RWPE2 (cell line): ENCODE results near the gene HGD.
"Not testable (repeated sequence)": the region's sequence is repeated elsewhere in the genome, so short reads cannot be mapped to it uniquely, and the experiment has no call there.

Experiments used
- ATAC-seq: fragments of 200-7000 bp; cut with Tn5 transposase; 3 replicates; pipeline ENCODE4 v1.9.1; 2021; ENCODE audit warnings: low read depth
- DNase-seq: peaks from one replicate; pipeline ENCODE4 v3.0.0-alpha.2; 2020; ENCODE audit warnings: low spot score
- H3K27ac ChIP-seq: fragments of 450-650 bp; 2 replicates; pipeline ENCODE4 v1.5.1; 2017; ENCODE audit warnings: mild to moderate bottlenecking; ENCODE audit not compliant: poor library complexity, severe bottlenecking
- H3K27me3 ChIP-seq: fragments of 250-450 bp; sonication (Bioruptor Pico); 2 replicates; pipeline ENCODE4 v1.5.1; 2021; ENCODE audit warnings: mild to moderate bottlenecking, moderate library complexity; ENCODE audit not compliant: insufficient read depth, poor library complexity, severe bottlenecking
- H3K36me3 ChIP-seq: fragments of 250-450 bp; sonication (Bioruptor Pico); 2 replicates; pipeline ENCODE4 v1.5.1; 2020; ENCODE audit warnings: low read depth, mild to moderate bottlenecking, moderate library complexity
- H3K4me1 ChIP-seq: fragments of 250-450 bp; sonication (Bioruptor Pico); 2 replicates; pipeline ENCODE4 v1.5.1; 2021; ENCODE audit warnings: mild to moderate bottlenecking, moderate library complexity; ENCODE audit not compliant: insufficient read depth, poor library complexity, severe bottlenecking
- H3K4me3 ChIP-seq: fragments of 250-450 bp; sonication (Bioruptor Pico); 2 replicates; pipeline ENCODE4 v1.5.1; 2021; ENCODE audit warnings: mild to moderate bottlenecking, moderate library complexity; ENCODE audit not compliant: severe bottlenecking
- H3K9me3 ChIP-seq: fragments of 250-450 bp; sonication (Bioruptor Pico); 2 replicates; pipeline ENCODE4 v1.5.1; 2021; ENCODE audit warnings: mild to moderate bottlenecking, moderate library complexity; ENCODE audit not compliant: severe bottlenecking
- TF ChIP-seq, protein P1 (sequence below): fragments of 450-650 bp; IDR thresholded peaks from one replicate; pipeline ENCODE4 v1.5.1; 2017; ENCODE audit warnings: mild to moderate bottlenecking, moderate library complexity; ENCODE audit not compliant: poor library complexity, severe bottlenecking

HGD gene

DNA sequence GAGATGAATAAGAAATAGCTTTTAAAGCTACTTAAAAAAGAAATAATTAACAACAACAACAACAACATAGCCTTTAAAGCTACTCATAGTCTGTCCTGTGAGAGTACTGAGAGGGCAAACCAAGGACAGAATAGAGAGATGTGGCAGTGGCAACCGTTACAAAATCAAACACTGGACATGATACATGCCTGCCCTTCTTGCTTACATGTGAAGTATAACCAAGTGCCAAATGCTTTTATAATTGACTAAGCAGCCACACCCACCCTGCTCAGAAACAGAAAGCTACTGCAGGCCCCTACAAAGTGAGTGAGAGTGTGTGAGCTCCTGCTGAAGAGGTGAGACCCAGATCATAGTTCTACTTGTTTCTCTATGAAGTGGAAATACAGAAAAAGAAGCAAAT, 47.5 kb downstream of the HGD start:
- Histone ChIP-seq H3K36me3 (no peaks in the 10 kb centered on the region), H3K27ac (no peak overlapping the region), H3K4me1 (no peaks in the 10 kb centered on the region), H3K4me3 (no peak overlapping the region), H3K27me3 (no peaks in the 10 kb centered on the region), H3K9me3 (no peaks in the 10 kb centered on the region)
- TF ChIP-seq, protein P1, sequence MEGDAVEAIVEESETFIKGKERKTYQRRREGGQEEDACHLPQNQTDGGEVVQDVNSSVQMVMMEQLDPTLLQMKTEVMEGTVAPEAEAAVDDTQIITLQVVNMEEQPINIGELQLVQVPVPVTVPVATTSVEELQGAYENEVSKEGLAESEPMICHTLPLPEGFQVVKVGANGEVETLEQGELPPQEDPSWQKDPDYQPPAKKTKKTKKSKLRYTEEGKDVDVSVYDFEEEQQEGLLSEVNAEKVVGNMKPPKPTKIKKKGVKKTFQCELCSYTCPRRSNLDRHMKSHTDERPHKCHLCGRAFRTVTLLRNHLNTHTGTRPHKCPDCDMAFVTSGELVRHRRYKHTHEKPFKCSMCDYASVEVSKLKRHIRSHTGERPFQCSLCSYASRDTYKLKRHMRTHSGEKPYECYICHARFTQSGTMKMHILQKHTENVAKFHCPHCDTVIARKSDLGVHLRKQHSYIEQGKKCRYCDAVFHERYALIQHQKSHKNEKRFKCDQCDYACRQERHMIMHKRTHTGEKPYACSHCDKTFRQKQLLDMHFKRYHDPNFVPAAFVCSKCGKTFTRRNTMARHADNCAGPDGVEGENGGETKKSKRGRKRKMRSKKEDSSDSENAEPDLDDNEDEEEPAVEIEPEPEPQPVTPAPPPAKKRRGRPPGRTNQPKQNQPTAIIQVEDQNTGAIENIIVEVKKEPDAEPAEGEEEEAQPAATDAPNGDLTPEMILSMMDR, result no peak
- no peak for DNase-seq
- 0 out of 3 replicates have a peak, but pooled peaks have one; percentile 38 for ATAC-seq

DNA sequence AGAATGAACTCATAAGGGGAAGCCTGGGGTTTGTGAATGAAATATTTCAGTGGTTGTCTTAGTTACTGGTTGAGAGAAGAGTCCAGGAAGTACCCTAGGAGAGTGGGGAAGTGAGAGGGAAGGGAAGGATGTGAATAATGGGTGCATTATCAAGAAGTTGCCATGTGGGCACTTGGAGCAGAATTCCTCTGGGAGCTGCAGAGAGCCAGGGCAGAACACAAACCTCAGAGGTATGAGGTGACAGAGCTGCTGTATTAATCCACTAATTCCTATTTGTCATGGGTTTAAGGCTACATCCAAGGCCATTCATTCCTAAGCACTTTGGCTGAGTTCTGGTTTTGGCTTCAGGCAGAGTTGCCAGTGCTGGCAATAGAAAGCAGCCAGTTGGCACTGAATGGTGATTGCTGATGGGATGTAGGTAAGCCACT, 56.9 kb downstream of the HGD start:
- peaks cover 4% of the 10 kb centered on the region for H3K4me1 ChIP-seq
- H3K36me3 ChIP-seq, result no peaks in the 10 kb centered on the region
- no peaks in the 10 kb centered on the region for H3K27me3 ChIP-seq
- DNase-seq (no peak), ATAC-seq (no peak)
- no peak overlapping the region for H3K27ac ChIP-seq
- no peak overlapping the region for H3K4me3 ChIP-seq
- TF ChIP-seq, protein P1, result no peak
- H3K9me3 ChIP-seq, result no peaks in the 10 kb centered on the region

DNA sequence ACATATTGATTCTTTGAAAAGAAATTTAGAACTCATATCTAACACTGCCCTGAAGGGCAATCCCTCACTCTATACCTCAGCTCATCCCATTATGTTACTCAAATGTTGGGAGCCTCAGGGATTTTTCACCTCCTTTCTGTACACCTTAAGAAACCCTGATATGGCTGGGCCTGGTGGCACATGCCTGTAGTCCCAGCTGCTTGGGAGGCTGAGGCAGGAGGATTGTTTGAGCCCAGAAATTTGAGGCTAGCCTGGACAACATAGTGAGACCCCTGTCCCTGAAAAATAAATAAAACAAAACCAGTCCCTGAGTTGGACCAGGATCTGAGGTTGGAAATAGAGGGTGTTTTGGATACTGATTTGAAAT, 58.3 kb downstream of the HGD start:
- H3K4me1 ChIP-seq, result peaks cover 4% of the 10 kb centered on the region
- no peak overlapping the region for H3K4me3 ChIP-seq
- ATAC-seq (no peak), DNase-seq (no peak)
- no peaks in the 10 kb centered on the region for H3K27me3 ChIP-seq
- no peaks in the 10 kb centered on the region for H3K36me3 ChIP-seq
- peak overlapping the region; percentile 16 for H3K27ac ChIP-seq
- TF ChIP-seq, protein P1, result no peak
- no peaks in the 10 kb centered on the region for H3K9me3 ChIP-seq

DNA sequence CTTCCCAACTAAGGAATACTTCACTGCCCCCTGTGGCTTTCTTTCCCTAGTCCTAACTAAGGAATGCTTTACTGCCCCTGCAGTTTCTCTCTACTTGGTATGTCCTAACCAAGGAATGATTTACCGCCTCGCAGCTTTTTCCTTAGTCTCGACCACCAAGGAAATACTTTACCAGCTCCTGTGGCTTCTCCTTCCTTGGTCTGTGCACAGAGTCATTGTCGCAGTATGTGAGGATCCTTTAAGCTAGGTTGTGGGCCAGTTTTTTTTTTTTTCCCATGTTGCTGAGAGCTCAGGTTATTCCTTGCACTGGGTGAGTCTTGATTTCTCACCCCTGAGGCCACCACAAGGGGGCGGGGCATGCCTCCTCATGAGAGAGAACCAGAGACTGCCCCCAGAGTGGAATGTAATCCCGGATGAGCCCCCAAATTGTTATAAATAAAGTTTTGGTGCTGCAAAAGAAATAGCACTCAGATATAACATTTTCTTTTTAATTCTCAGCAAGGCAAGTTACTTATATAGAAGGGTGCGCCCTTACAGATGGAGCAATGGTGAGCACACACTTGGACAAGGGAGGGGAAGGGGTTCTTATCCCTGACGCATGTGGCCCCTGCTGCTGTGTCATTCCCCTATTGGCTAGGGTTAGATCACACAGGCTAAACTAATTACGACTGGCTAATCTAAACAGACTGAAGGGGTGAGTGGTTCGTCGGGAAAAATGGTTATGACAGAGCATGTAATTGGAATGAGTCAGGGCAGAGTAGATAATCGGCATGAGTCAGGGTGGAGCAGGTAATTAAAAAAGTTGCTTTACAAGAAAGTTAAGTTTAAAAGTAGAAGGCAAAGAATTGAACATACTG, 58.9 kb downstream of the HGD start:
- TF ChIP-seq, protein P1, result peak; percentile 16
- Histone ChIP-seq H3K36me3 (no peaks in the 10 kb centered on the region), H3K27ac (peak overlapping the region; percentile 16), H3K4me3 (no peak overlapping the region), H3K4me1 (peaks cover 4% of the 10 kb centered on the region), H3K9me3 (no peaks in the 10 kb centered on the region), H3K27me3 (no peaks in the 10 kb centered on the region)
- ATAC-seq (peak; percentile 87), DNase-seq (no peak)

DNA sequence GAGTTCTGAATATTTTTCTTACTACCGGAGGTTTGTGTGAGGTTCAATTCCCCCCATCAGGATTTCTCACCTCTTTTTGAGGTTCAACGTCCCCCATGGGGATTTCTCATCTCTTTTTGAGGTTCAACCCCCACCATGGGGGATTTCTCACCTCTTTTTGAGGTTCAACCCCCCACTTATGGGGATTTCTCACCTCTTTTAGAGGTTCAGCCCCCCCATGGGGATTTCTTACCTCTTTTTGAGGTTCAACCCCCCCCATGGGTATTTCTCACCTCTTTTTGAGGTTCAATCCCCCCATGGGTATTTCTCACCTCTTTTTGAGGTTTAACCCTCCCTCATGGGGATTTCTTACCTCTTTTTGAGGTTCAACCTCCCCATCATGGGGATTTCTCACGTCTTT, 59.6 kb downstream of the HGD start:
- Histone ChIP-seq H3K9me3 (no peaks in the 10 kb centered on the region), H3K4me1 (peaks cover 4% of the 10 kb centered on the region), H3K4me3 (no peak overlapping the region), H3K27me3 (no peaks in the 10 kb centered on the region), H3K36me3 (no peaks in the 10 kb centered on the region), H3K27ac (no peak overlapping the region)
- DNase-seq, result no peak
- ATAC-seq, result no peak
- TF ChIP-seq, protein P1, result no peak

DNA sequence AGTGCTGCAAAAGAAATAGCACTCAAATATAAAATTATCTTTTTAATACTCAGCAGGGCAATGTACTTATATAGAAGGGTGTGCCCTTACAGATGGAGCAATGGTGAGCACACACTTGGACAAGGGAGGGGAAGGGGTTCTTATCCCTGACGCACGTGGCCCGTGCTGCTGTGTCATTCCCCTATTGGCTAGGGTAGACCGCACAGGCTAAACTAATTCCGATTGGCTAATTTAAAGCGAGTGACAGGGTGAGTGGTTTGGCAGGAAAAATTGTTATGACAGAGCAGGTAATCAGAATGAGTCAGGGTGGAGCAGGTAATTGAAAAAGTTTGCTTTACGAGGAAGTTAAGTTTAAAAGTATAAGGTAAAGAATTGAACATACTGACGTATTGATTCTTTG, 65.3 kb downstream of the HGD start:
- H3K9me3 ChIP-seq, H3K27ac ChIP-seq, H3K4me1 ChIP-seq, H3K36me3 ChIP-seq, DNase-seq, H3K27me3 ChIP-seq, ATAC-seq, H3K4me3 ChIP-seq: not testable (repeated sequence)
